ENCODE results near the gene VWA3B. TPM values are rescaled to one million over a fixed set of nuclear protein-coding genes. Genes with fewer than 3 reads are reported as not detected.
"Not testable (repeated sequence)": the region's sequence is repeated elsewhere in the genome, so short reads cannot be mapped to it uniquely, and the experiment has no call there.

VWA3B gene
- total RNA-seq, 1 experiment from 2014 or later, result not detected

GRCh38 chr2:98299211-98299905 lies 212.4 kb downstream of the VWA3B start:
- DNase-seq, result no peak
- Mint-ChIP-seq H3K36me3 (ENCODE audit: insufficient read depth, unreplicated experiment) (no peaks in the 10 kb centered on the region), H3K27me3 (ENCODE audit: unreplicated experiment) (peaks cover 77% of the 10 kb centered on the region), H3K9me3 (ENCODE audit: low read depth, unreplicated experiment) (no peaks in the 10 kb centered on the region), H3K27ac (ENCODE audit: unreplicated experiment) (no peak overlapping the region), H3K4me1 (ENCODE audit: low read depth, unreplicated experiment) (no peaks in the 10 kb centered on the region), H3K4me3 (ENCODE audit: low read depth, unreplicated experiment) (no peak overlapping the region)
- TF ChIP-seq CTCF (IDR thresholded peaks at IDR 0.05; ENCODE audit: unreplicated experiment), result no peak
- CTCF ChIA-PET, result no interaction called here
- intact Hi-C loops (cut with micrococcal nuclease; ENCODE audit: unreplicated experiment), result no loop called here
- no TSS peak for BruUV-seq (replicated peaks)

- DNase-seq, result no peak
- Mint-ChIP-seq H3K9me3 (ENCODE audit: low read depth, unreplicated experiment) (no peaks in the 10 kb centered on the region), H3K36me3 (ENCODE audit: insufficient read depth, unreplicated experiment) (no peaks in the 10 kb centered on the region), H3K4me3 (ENCODE audit: low read depth, unreplicated experiment) (no peak overlapping the region), H3K27ac (ENCODE audit: unreplicated experiment) (no peak overlapping the region), H3K27me3 (ENCODE audit: unreplicated experiment) (peaks cover 77% of the 10 kb centered on the region), H3K4me1 (ENCODE audit: low read depth, unreplicated experiment) (no peaks in the 10 kb centered on the region)
- TF ChIP-seq CTCF (IDR thresholded peaks at IDR 0.05; ENCODE audit: unreplicated experiment), result no peak
- BruUV-seq (replicated peaks), result no TSS peak
- intact Hi-C loops (cut with micrococcal nuclease; ENCODE audit: unreplicated experiment), result no loop called here
- CTCF ChIA-PET, result no interaction called here
These were observed 213.3 kb downstream of the VWA3B start for GRCh38 chr2:98300141-98300874.

- TF ChIP-seq CTCF (IDR thresholded peaks at IDR 0.05; ENCODE audit: unreplicated experiment), result no peak
- H3K27ac Mint-ChIP-seq (ENCODE audit: unreplicated experiment), result no peak overlapping the region
- CTCF ChIA-PET, result no interaction called here
- peaks cover 86% of the 10 kb centered on the region for H3K27me3 Mint-ChIP-seq (ENCODE audit: unreplicated experiment)
- no peaks in the 10 kb centered on the region for H3K36me3 Mint-ChIP-seq (ENCODE audit: insufficient read depth, unreplicated experiment)
- H3K4me1 Mint-ChIP-seq (ENCODE audit: low read depth, unreplicated experiment), result no peaks in the 10 kb centered on the region
- BruUV-seq (replicated peaks), result no TSS peak
- no peak overlapping the region for H3K4me3 Mint-ChIP-seq (ENCODE audit: low read depth, unreplicated experiment)
- intact Hi-C loops (cut with micrococcal nuclease; ENCODE audit: unreplicated experiment), result no loop called here
- no peaks in the 10 kb centered on the region for H3K9me3 Mint-ChIP-seq (ENCODE audit: low read depth, unreplicated experiment)
- no peak for DNase-seq
These were observed 214.5 kb downstream of the VWA3B start for GRCh38 chr2:98301469-98301868.

GRCh38 chr2:98307131-98307696 lies 220.2 kb downstream of the VWA3B start:
- H3K27ac Mint-ChIP-seq (ENCODE audit: unreplicated experiment); BruUV-seq (replicated peaks); H3K4me3 Mint-ChIP-seq (ENCODE audit: low read depth, unreplicated experiment); H3K4me1 Mint-ChIP-seq (ENCODE audit: low read depth, unreplicated experiment); DNase-seq; intact Hi-C loops (cut with micrococcal nuclease; ENCODE audit: unreplicated experiment); H3K36me3 Mint-ChIP-seq (ENCODE audit: insufficient read depth, unreplicated experiment); H3K9me3 Mint-ChIP-seq (ENCODE audit: low read depth, unreplicated experiment): not testable (repeated sequence)
- peaks cover 95% of the 10 kb centered on the region for H3K27me3 Mint-ChIP-seq (ENCODE audit: unreplicated experiment)
- CTCF ChIA-PET, result interaction anchor here (1.3 kb wide), 1 partner anchor 239 kb away, joined by 3 read pairs; no protein-coding TSS in a partner anchor
